Thyroid gland (tissue), 4 donors: ENCODE measurements around the gene ELL. TPM values are rescaled to one million over a fixed set of nuclear protein-coding genes. Genes with fewer than 3 reads are reported as not detected.
"Not testable (repeated sequence)": the region's sequence is repeated elsewhere in the genome, so short reads cannot be mapped to it uniquely, and the experiment has no call there.

Experiments
- DNase-seq, 2 donors: peaks; one replicate each; pipeline ENCODE4 v3.0.0-alpha.2; 2019
- H3K27ac ChIP-seq, 3 donors: fragments of 200-600 bp; sonication (generic); 1 replicate in 2 of 3; 2 replicates in 1 of 3; pipeline ENCODE4 v1.5.1; 2016 to 2019; ENCODE audit warnings: mild to moderate bottlenecking in 1 of 3, moderate library complexity in 1 of 3
- H3K27me3 ChIP-seq: fragments of 200-600 bp; sonication (generic); one replicate; pipeline ENCODE4 v1.5.1; 2019
- H3K36me3 ChIP-seq, 2 donors: fragments of 200-600 bp; sonication (generic); one replicate each; pipeline ENCODE4 v1.5.1; 2016 to 2019
- H3K4me1 ChIP-seq, 2 donors: fragments of 200-600 bp; sonication (generic); one replicate each; pipeline ENCODE4 v1.5.1; 2017 to 2019
- H3K4me3 ChIP-seq, 3 donors: fragments of 200-600 bp; sonication (generic); replicated peaks in 1 of 3; 1 replicate in 2 of 3; 2 replicates in 1 of 3; pipeline ENCODE4 v1.5.1; 2016; ENCODE audit warnings: mild to moderate bottlenecking in 1 of 3
- H3K9me3 ChIP-seq: fragments of 200-600 bp; sonication (generic); one replicate; pipeline ENCODE4 v1.5.1; 2017
- POLR2A ChIP-seq, 2 donors: fragments of 450-650 bp; IDR thresholded peaks; one replicate each; pipeline ENCODE4 v1.6.1; 2017; ENCODE audit warnings: antibody characterized with exemption in 2 of 2, mild to moderate bottlenecking in 2 of 2, moderate library complexity in 1 of 2
- WGBS, 2 donors: methylation state at CpG; one replicate each; pipeline ENCODE4 v1.1.5; 2017; 5-methylcytosine and 5-hydroxymethylcytosine counted together
- intact Hi-C: fragments of 100-400 bp; cut with DNase I; formaldehyde crosslinking; loops from one replicate; pipeline ENCODE4 v1.15.1; 2023
- total RNA-seq, 4 donors: library from RNA; depleted of rRNA; stranded (reverse); fragments of >200 nt; gene quantifications; one replicate each; pipeline ENCODE4 v1.2.3, GENCODE V29; 2016
- TF ChIP-seq, protein P1 (sequence below), 6 experiments: fragments of 200-600 bp in 3 of 6; fragments of 450-650 bp in 3 of 6; sonication (generic) in 3 of 6; IDR thresholded peaks; one replicate each; pipeline ENCODE4 v1.5.1; 2016 to 2019; ENCODE audit warnings: antibody characterized with exemption in 6 of 6, mild to moderate bottlenecking in 2 of 6, inconsistent platforms in 1 of 6, moderate library complexity in 1 of 6

Gene ELL
- total RNA-seq, 4 donors from 2014 or later = 10.8 to 31.0 (median 11.5) TPM

DNA sequence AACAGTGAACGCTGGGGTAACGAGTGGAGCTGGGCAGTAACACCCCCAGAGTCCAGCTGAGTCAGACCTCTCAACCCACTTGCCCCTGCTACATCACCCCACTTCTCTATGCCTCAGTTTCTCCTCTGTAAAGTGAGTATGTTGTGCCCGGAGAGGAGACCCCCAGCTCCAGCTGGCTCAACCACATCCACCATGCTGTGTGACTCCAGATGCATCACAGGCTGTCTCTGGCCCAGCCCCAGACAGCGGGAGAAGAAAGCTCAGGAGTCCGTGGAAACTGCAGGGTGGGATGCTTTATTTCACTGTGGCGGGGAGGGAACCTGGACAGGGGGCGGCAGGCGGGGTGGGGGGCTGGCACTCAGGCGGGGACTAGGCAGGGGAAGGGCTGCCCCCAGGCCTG lies 9.6 kb upstream of the ELL start:
- 96 to 97% methylated on average over 8 to 9 of the region's 9 CpGs for WGBS, 2 donors
- no peaks in the 10 kb centered on the region for H3K4me1 ChIP-seq

DNA sequence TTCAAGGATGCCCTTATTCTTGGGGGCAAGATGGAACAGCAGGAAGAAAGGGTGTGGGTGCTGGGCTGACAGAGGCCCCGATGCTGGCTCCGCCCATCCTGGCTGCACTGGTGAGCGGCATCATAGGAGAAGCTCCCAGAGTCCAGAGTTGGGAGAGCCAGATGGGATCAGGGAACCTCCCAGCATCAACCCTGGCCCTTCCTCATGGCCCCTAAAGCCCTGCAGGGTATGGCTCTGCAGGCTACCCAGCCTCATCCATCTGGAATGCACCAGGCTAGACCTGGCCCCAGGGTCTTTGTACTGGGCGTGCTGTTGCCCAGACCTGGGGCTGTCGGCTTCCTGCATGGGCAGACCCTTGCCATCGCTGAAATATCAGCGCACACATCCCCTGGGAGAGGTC lies 7.9 kb upstream of the ELL start:
- no peak for DNase-seq
- peaks cover 8 to 24% of the 10 kb centered on the region in 2 donors for H3K36me3 ChIP-seq
- H3K27ac ChIP-seq = no peak overlapping the region
- intact Hi-C loops = no loop called here
- no peaks in the 10 kb centered on the region for H3K4me1 ChIP-seq
- no peaks in the 10 kb centered on the region for H3K9me3 ChIP-seq
- no peak for TF ChIP-seq POLR2A (IDR thresholded peaks at IDR 0.05)
- TF ChIP-seq, protein P1, sequence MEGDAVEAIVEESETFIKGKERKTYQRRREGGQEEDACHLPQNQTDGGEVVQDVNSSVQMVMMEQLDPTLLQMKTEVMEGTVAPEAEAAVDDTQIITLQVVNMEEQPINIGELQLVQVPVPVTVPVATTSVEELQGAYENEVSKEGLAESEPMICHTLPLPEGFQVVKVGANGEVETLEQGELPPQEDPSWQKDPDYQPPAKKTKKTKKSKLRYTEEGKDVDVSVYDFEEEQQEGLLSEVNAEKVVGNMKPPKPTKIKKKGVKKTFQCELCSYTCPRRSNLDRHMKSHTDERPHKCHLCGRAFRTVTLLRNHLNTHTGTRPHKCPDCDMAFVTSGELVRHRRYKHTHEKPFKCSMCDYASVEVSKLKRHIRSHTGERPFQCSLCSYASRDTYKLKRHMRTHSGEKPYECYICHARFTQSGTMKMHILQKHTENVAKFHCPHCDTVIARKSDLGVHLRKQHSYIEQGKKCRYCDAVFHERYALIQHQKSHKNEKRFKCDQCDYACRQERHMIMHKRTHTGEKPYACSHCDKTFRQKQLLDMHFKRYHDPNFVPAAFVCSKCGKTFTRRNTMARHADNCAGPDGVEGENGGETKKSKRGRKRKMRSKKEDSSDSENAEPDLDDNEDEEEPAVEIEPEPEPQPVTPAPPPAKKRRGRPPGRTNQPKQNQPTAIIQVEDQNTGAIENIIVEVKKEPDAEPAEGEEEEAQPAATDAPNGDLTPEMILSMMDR (IDR thresholded peaks at IDR 0.05) = no peak
- no peaks in the 10 kb centered on the region for H3K27me3 ChIP-seq
- H3K4me3 ChIP-seq = no peak overlapping the region
- WGBS, 2 donors = 53 to 84% methylated on average over 3 to 7 of the region's 7 CpGs

More for the DNA sequence above, 9.6 kb upstream of the ELL start:
- DNase-seq = no peak
- TF ChIP-seq POLR2A (IDR thresholded peaks at IDR 0.05) = no peak
- TF ChIP-seq, protein P1 (IDR thresholded peaks at IDR 0.05) = no peak
- Histone ChIP-seq H3K4me3 (no peak overlapping the region), H3K27me3 (no peaks in the 10 kb centered on the region), H3K27ac (no peak overlapping the region), H3K9me3 (no peaks in the 10 kb centered on the region), H3K36me3 (peaks cover 12 to 24% of the 10 kb centered on the region in 2 donors)
- intact Hi-C loops = no loop called here

DNA sequence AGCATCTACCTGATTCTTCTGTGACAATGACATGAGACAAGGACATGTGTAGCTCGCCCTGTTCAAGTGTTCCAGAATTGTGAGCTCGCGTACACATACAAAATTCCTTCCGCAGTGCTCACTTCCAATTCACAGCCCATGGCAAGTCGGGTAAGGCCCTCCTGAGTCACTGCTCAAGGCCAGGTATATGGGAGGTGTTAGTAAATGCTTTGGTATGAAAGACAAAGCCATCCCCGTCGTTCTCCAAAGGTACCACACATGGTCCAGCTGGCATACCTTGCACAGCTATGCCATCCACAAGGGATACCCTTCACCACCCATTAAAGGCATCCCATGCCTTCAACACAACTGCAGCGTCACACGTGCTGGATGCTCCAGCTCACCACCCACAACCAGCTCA lies 4.4 kb upstream of the ELL start:
- DNase-seq = no peak
- no peak for TF ChIP-seq POLR2A (IDR thresholded peaks at IDR 0.05)
- TF ChIP-seq, protein P1 (IDR thresholded peaks at IDR 0.05) = no peak
- Histone ChIP-seq H3K27me3 (no peaks in the 10 kb centered on the region), H3K36me3 (peaks cover 0 to 2% of the 10 kb centered on the region in 2 donors), H3K9me3 (no peaks in the 10 kb centered on the region), H3K27ac (no peak overlapping the region), H3K4me3 (no peak overlapping the region), H3K4me1 (no peaks in the 10 kb centered on the region)
- intact Hi-C loops = no loop called here
- 90 to 94% methylated on average over 9 of the region's 9 CpGs for WGBS, 2 donors

DNA sequence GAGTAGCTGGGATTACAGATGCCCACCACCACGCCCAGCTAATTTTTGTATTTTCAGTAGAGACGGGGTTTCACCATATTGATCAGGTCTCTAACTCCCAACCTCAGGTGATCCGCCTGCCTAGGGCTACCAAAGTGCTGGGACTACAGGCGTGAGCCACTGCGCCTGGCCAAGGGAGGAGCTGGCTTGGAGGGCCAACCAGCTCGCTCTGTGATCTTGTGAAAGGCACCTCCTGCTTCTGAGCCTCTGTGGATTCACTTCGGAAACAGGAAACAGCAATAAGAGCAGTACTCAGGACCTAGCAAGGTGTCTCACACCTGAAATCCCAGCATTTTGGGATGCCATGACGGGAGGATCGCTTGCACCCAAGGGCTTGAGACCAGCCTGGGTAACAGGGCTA lies 2.0 kb upstream of the ELL start:
- intact Hi-C loops = no loop called here
- H3K27me3 ChIP-seq = no peaks in the 10 kb centered on the region
- TF ChIP-seq, protein P1 (IDR thresholded peaks at IDR 0.05) = no peak
- TF ChIP-seq POLR2A (IDR thresholded peaks at IDR 0.05) = no peak
- WGBS, 2 donors = 86 to 90% methylated on average over 9 of the region's 9 CpGs
- H3K4me1 ChIP-seq = peaks cover 6 to 10% of the 10 kb centered on the region in 2 donors
- no peaks in the 10 kb centered on the region for H3K9me3 ChIP-seq
- no peaks in the 10 kb centered on the region for H3K36me3 ChIP-seq
- no peak overlapping the region for H3K4me3 ChIP-seq
- DNase-seq = no peak
- no peak overlapping the region for H3K27ac ChIP-seq

DNA sequence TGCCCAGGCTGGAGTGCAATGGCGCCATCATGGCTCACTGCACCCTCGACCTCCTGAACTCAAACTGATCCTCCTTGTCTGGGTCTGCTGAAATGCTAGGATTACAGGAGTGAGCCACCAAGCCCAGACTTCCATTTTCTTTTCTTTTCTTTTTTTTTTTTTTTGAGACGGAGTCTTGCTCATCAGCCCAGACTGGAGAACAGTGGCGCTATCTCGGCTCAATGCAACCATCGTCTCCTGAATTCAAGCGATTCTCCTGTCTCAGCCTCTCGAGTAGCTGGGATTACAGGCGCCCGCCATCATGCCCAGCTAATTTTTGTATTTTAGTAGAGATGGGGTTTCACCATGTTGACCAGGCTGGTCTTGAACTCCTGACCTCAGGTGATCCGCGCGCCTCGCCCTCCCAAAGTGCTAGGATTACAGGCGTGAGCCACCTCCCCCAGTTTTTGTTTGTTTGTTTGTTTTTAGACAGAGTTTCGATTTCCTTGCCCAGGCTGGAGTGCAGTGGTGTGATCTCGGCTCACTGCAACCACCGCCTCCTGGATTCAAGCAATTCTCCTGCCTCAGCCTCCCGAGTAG lies 1.1 kb upstream of the ELL start:
- not testable (repeated sequence) for DNase-seq, H3K9me3 ChIP-seq
- WGBS, 2 donors = 69 to 72% methylated on average over 19 of the region's 19 CpGs

More for the DNA sequence above, 1.1 kb upstream of the ELL start:
- H3K4me3 ChIP-seq, intact Hi-C loops, H3K27ac ChIP-seq, H3K36me3 ChIP-seq, H3K27me3 ChIP-seq: not testable (repeated sequence)
- H3K4me1 ChIP-seq = peaks cover 10 to 13% of the 10 kb centered on the region in 2 donors
